Liver (tissue), 9 donors: Measurements from ENCODE around the gene NCOA6. TPM values are rescaled to one million over a fixed set of nuclear protein-coding genes. Genes with fewer than 3 reads are reported as not detected.

Experiments
- DNase-seq: peaks from one replicate; pipeline ENCODE4 v3.0.0-alpha.2; 2017; ENCODE audit warnings: low spot score
- H3K27ac ChIP-seq, 2 donors: one replicate each; pipeline ENCODE4 v1.7.0; 2013; ENCODE audit warnings: inconsistent platforms in 2 of 2, low read length in 2 of 2, control low read depth in 1 of 2, low read depth in 1 of 2, mild to moderate bottlenecking in 1 of 2
- H3K27me3 ChIP-seq, 4 donors: one replicate each; pipeline versions ENCODE4 v1.6.1 to v1.7.0; 2013; ENCODE audit warnings: low read length in 3 of 4, inconsistent platforms in 1 of 4, mild to moderate bottlenecking in 1 of 4, moderate library complexity in 1 of 4; ENCODE audit not compliant: control insufficient read depth in 4 of 4, insufficient read depth in 4 of 4
- H3K36me3 ChIP-seq, 4 donors: one replicate each; pipeline versions ENCODE4 v1.6.1 to v1.7.0; 2013; ENCODE audit warnings: low read length in 3 of 4, mild to moderate bottlenecking in 3 of 4, low read depth in 1 of 4, moderate library complexity in 1 of 4; ENCODE audit not compliant: control insufficient read depth in 4 of 4, insufficient read depth in 3 of 4
- H3K4me1 ChIP-seq, 4 donors: one replicate each; pipeline versions ENCODE4 v1.6.1 to v1.7.0; 2013; ENCODE audit warnings: low read length in 3 of 4, mild to moderate bottlenecking in 3 of 4, moderate library complexity in 1 of 4; ENCODE audit not compliant: control insufficient read depth in 4 of 4, insufficient read depth in 4 of 4
- H3K4me3 ChIP-seq, 3 donors: one replicate each; pipeline versions ENCODE4 v1.6.1 to v1.7.0; 2013; ENCODE audit warnings: low read length in 3 of 3, control low read depth in 1 of 3, low read depth in 1 of 3, mild to moderate bottlenecking in 1 of 3
- H3K9ac ChIP-seq, 2 donors: one replicate each; pipeline ENCODE4 v1.7.0; 2013; ENCODE audit warnings: low read length in 2 of 2, mild to moderate bottlenecking in 2 of 2, moderate library complexity in 2 of 2, control low read depth in 1 of 2, low read depth in 1 of 2
- H3K9me3 ChIP-seq, 4 donors: one replicate each; pipeline versions ENCODE4 v1.6.1 to v1.7.0; 2013; ENCODE audit warnings: low read length in 3 of 4; ENCODE audit not compliant: control insufficient read depth in 4 of 4
- EGR1 ChIP-seq, 2 donors: IDR thresholded peaks; 2 replicates each; pipeline ENCODE4 v1.6.1; 2016 to 2018; ENCODE audit warnings: antibody characterized with exemption in 2 of 2, low read depth in 2 of 2
- FOXA1 ChIP-seq: IDR thresholded peaks from 2 replicates; pipeline ENCODE4 v1.6.1; 2016; ENCODE audit warnings: antibody characterized with exemption
- FOXA2 ChIP-seq: IDR thresholded peaks from 2 replicates; pipeline ENCODE4 v1.6.1; 2016; ENCODE audit warnings: antibody characterized with exemption
- GABPA ChIP-seq, 2 donors: IDR thresholded peaks in 1 of 2; conservative IDR thresholded peaks in 1 of 2; 2 replicates each; pipeline ENCODE4 v1.6.1; 2016; ENCODE audit warnings: antibody characterized with exemption in 2 of 2, mild to moderate bottlenecking in 1 of 2, moderate library complexity in 1 of 2
- HNF4A ChIP-seq, 2 donors: conservative IDR thresholded peaks; 2 replicates each; pipeline ENCODE4 v1.6.1; 2016; ENCODE audit warnings: antibody characterized with exemption in 2 of 2, mild to moderate bottlenecking in 2 of 2
- HNF4G ChIP-seq: IDR thresholded peaks from 2 replicates; pipeline ENCODE4 v1.6.1; 2016; ENCODE audit warnings: antibody characterized with exemption
- NR2F2 ChIP-seq: IDR thresholded peaks from 2 replicates; pipeline ENCODE4 v1.6.1; 2016; ENCODE audit warnings: antibody characterized with exemption
- RAD21 ChIP-seq, 2 donors: IDR thresholded peaks; 2 replicates each; pipeline ENCODE4 v1.6.1; 2016; ENCODE audit warnings: antibody characterized with exemption in 2 of 2, mild to moderate bottlenecking in 2 of 2
- RXRA ChIP-seq, 2 donors: IDR thresholded peaks; 2 replicates each; pipeline ENCODE4 v1.6.1; 2017 to 2018; ENCODE audit warnings: antibody characterized with exemption in 2 of 2, mild to moderate bottlenecking in 1 of 2
- SP1 ChIP-seq: IDR thresholded peaks from 2 replicates; pipeline ENCODE4 v1.6.1; 2018; ENCODE audit warnings: antibody characterized with exemption, mild to moderate bottlenecking
- TAF1 ChIP-seq: conservative IDR thresholded peaks from 2 replicates; pipeline ENCODE4 v1.6.1; 2016; ENCODE audit warnings: antibody characterized with exemption, mild to moderate bottlenecking
- YY1 ChIP-seq: IDR thresholded peaks from 2 replicates; pipeline ENCODE4 v1.6.1; 2016; ENCODE audit warnings: antibody characterized with exemption, mild to moderate bottlenecking
- WGBS: extraction: QIAGEN DNeasy Blood & Tissue Kit; methylation state at CpG from one replicate; pipeline ENCODE4 v1.1.7; 2013; 5-methylcytosine and 5-hydroxymethylcytosine counted together
- polyA plus RNA-seq, 2 donors: library from polyadenylated mRNA; stranded (reverse) in 1 of 2; unstranded in 1 of 2; fragments of 200-250 nt in 1 of 2; fragments of >200 nt in 1 of 2; fragmentation: Nextera tagmentation in 1 of 2; extraction: Ambion mirVana in 1 of 2; gene quantifications; one replicate each; pipeline versions ENCODE4 v1.2.1 to v1.2.3, GENCODE V29; 2013 to 2015
- total RNA-seq, 2 donors: library from RNA; depleted of rRNA; stranded (reverse); fragments of >200 nt; gene quantifications; one replicate each; pipeline ENCODE4 v1.2.3, GENCODE V29; 2014
- TF ChIP-seq, protein P1 (sequence below): fragments of 150-350 bp; IDR thresholded peaks from 2 replicates; pipeline ENCODE4 v1.5.1; 2017; ENCODE audit warnings: improper control_type of control experiment, low read depth, low read length; ENCODE audit not compliant: missing input control
- TF ChIP-seq, protein P2 (sequence below): IDR thresholded peaks from 2 replicates; pipeline ENCODE4 v1.6.1; 2016; ENCODE audit warnings: antibody characterized with exemption
- TF ChIP-seq, protein P3 (sequence below): IDR thresholded peaks from 2 replicates; pipeline ENCODE4 v1.6.1; 2016; ENCODE audit warnings: antibody characterized with exemption, mild to moderate bottlenecking
- TF ChIP-seq, protein P4 (sequence below): IDR thresholded peaks from 2 replicates; pipeline ENCODE4 v1.6.1; 2016; ENCODE audit warnings: antibody characterized with exemption
- TF ChIP-seq, protein P5 (sequence below): IDR thresholded peaks from 2 replicates; pipeline ENCODE4 v1.6.1; 2016; ENCODE audit warnings: antibody characterized with exemption
- donor health status: healthy.
- donor health status: healthy.
- donor health status: healthy.
- donor health status: healthy.
- donor health status: healthy.

Gene NCOA6
- total and polyA plus RNA-seq, 4 donors = 5.4 to 13.1 (median 6.2) TPM

DNA sequence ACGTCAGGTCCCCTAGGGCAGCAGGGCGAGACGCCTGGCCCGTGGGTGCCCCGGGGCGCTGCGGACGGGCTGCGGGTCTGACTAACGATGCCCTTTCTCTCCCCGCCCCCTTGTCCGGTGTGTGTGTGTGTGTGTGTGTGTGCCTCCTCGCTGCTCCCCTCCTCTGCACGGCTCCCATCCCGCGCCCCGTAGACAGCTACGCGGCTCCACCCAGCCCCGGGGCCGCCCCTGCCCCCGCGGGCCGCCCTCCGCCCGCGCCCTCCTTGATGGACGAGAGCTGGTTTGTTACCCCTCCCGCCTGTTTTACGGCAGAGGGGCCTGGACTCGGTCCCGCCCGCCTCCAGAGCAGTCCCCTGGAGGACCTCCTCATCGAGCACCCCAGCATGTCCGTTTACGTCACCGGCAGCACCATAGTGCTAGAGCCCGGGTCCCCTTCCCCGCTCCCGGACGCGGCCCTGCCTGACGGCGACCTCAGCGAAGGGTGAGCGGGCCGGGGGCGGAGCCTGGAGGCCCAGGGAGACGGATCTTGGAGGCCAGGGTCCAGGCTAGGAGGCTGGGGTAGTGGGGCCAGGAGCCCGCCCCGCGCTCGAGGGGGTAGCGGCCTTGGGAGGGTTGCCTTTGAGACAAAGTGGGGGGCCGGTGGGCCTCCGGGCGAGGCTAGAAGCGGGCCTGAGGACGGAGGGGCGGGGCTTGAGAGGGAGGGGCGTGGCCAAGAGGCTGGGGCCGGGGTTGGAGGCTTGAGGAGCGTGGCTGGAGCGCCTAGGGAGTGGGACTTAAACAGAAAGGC lies 116.2 kb downstream of the NCOA6 start:
- H3K27ac ChIP-seq = peak overlapping the region; percentile 87 to 88
- H3K9ac ChIP-seq = peak overlapping the region in 1 of 2 donors; percentile 28
- H3K27me3 ChIP-seq = no peaks in the 10 kb centered on the region
- H3K36me3 ChIP-seq = peaks cover 0 to 9% (median 4%) of the 10 kb centered on the region in 4 donors
- peaks cover 9 to 60% (median 52%) of the 10 kb centered on the region in 4 donors for H3K4me1 ChIP-seq
- WGBS = under 1% methylated on average over 64 of the region's 64 CpGs
- peak overlapping the region; percentile 50 to 74 (median 72) for H3K4me3 ChIP-seq
- H3K9me3 ChIP-seq = no peaks in the 10 kb centered on the region
- peak; percentile 90 for DNase-seq
- TF ChIP-seq HNF4A (conservative IDR thresholded peaks at IDR 0.05) (peak in 1 of 2 donors; percentile 5), SP1 (peak; percentile 31), EGR1 (IDR thresholded peaks at IDR 0.05; ENCODE audit: low read depth in 2 of 2) (no peak), NR2F2 (no peak), HNF4G (no peak)

DNA sequence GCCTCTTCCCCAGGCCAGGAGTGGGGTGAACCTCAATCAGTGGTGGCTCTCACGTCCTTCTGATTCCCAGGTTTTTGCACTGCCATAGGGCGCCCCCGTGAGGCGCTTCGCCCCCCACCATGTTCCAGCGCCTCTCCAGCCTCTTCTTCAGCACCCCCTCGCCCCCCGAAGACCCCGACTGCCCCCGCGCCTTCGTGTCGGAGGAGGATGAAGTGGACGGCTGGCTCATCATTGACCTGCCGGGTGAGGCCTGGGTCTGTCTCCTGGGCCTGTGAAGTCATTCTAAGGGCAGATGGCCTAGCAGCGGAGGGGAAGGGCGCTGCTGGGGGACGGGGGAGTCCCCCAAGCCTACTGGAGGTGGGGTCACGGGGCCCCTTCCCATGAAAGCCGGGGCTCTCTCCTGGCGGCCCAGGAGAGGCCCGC lies 116.8 kb downstream of the NCOA6 start:
- Histone ChIP-seq H3K27ac (peak overlapping the region; percentile 87 to 88), H3K4me3 (peak overlapping the region in 2 of 3 donors; percentile 72 to 74), H3K36me3 (peaks cover 0 to 9% (median 2%) of the 10 kb centered on the region in 4 donors), H3K9ac (no peak overlapping the region), H3K4me1 (peaks cover 9 to 62% (median 52%) of the 10 kb centered on the region in 4 donors), H3K27me3 (no peaks in the 10 kb centered on the region), H3K9me3 (no peaks in the 10 kb centered on the region)
- TF ChIP-seq, protein P1, sequence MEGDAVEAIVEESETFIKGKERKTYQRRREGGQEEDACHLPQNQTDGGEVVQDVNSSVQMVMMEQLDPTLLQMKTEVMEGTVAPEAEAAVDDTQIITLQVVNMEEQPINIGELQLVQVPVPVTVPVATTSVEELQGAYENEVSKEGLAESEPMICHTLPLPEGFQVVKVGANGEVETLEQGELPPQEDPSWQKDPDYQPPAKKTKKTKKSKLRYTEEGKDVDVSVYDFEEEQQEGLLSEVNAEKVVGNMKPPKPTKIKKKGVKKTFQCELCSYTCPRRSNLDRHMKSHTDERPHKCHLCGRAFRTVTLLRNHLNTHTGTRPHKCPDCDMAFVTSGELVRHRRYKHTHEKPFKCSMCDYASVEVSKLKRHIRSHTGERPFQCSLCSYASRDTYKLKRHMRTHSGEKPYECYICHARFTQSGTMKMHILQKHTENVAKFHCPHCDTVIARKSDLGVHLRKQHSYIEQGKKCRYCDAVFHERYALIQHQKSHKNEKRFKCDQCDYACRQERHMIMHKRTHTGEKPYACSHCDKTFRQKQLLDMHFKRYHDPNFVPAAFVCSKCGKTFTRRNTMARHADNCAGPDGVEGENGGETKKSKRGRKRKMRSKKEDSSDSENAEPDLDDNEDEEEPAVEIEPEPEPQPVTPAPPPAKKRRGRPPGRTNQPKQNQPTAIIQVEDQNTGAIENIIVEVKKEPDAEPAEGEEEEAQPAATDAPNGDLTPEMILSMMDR = peak; percentile 24
- TF ChIP-seq HNF4A (conservative IDR thresholded peaks at IDR 0.05) (no peak), RAD21 (IDR thresholded peaks at IDR 0.05) (peak; percentile 62 to 65), EGR1 (IDR thresholded peaks at IDR 0.05; ENCODE audit: low read depth in 2 of 2) (no peak)
- peak; percentile 58 for DNase-seq
- 21% methylated on average over 22 of the region's 22 CpGs for WGBS

DNA sequence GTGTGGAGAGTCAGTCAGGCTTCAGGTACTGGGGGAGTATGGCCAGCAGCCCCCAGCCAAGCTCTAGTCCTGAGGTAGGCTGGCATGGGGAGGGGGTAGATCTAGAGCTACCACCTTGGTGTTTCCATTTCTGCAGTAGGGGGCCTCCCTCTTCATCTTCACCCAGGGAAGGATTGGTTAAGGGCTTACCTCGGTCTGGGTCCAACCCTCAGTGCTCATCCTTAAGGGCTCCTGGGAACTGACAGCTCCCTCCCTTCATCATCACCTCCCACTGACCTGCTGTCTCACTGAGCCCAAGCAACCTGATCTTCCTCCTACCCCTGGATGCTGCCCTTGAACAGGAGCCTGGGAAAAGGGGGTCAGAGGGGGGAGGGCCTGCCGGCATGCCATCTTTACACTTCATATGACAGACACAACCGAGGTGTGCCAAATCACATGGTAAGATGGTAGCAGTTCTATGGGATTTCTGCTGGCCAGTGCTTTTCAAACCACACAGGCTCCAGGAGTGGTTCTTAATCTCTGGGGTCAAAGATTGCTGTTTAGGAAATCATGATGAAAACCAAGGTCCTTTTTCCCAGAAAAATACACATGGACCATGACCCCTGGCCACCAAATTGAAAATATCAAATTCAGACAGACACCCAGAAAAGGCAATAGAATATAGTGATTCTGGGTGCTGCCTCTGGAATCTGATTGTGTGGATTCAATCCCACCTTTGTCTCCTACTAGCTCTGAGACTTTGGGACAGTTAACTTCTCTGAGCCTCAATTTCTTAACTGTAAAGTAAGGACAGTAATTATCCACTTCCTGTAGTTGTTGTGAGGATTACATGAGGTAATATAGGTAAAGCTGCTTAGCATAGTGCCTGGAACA lies 118.3 kb downstream of the NCOA6 start:
- Histone ChIP-seq H3K4me3 (no peak overlapping the region), H3K27me3 (no peaks in the 10 kb centered on the region), H3K36me3 (peaks cover 0 to 2% (median 0%) of the 10 kb centered on the region in 4 donors), H3K9ac (no peak overlapping the region), H3K27ac (peak overlapping the region; percentile 5 to 99), H3K9me3 (no peaks in the 10 kb centered on the region), H3K4me1 (peaks cover 9 to 60% (median 50%) of the 10 kb centered on the region in 4 donors)
- WGBS = 55% methylated on average over 3 of the region's 3 CpGs
- DNase-seq = no peak
- TF ChIP-seq, protein P2, sequence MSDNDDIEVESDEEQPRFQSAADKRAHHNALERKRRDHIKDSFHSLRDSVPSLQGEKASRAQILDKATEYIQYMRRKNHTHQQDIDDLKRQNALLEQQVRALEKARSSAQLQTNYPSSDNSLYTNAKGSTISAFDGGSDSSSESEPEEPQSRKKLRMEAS = peak; percentile 40
- TF ChIP-seq RXRA (IDR thresholded peaks at IDR 0.05) (peak; percentile 69 to 72), GABPA (IDR thresholded peaks at IDR 0.05 in 1 of 2, conservative IDR thresholded peaks at IDR 0.05 in 1 of 2) (no peak), RAD21 (IDR thresholded peaks at IDR 0.05) (peak in 1 of 2 donors; percentile 40), TAF1 (no peak), HNF4G (peak; percentile 70), FOXA2 (peak; percentile 28), EGR1 (IDR thresholded peaks at IDR 0.05; ENCODE audit: low read depth in 2 of 2) (no peak), SP1 (peak; percentile 71), FOXA1 (peak; percentile 17), YY1 (peak; percentile 30)
- TF ChIP-seq, protein P3, sequence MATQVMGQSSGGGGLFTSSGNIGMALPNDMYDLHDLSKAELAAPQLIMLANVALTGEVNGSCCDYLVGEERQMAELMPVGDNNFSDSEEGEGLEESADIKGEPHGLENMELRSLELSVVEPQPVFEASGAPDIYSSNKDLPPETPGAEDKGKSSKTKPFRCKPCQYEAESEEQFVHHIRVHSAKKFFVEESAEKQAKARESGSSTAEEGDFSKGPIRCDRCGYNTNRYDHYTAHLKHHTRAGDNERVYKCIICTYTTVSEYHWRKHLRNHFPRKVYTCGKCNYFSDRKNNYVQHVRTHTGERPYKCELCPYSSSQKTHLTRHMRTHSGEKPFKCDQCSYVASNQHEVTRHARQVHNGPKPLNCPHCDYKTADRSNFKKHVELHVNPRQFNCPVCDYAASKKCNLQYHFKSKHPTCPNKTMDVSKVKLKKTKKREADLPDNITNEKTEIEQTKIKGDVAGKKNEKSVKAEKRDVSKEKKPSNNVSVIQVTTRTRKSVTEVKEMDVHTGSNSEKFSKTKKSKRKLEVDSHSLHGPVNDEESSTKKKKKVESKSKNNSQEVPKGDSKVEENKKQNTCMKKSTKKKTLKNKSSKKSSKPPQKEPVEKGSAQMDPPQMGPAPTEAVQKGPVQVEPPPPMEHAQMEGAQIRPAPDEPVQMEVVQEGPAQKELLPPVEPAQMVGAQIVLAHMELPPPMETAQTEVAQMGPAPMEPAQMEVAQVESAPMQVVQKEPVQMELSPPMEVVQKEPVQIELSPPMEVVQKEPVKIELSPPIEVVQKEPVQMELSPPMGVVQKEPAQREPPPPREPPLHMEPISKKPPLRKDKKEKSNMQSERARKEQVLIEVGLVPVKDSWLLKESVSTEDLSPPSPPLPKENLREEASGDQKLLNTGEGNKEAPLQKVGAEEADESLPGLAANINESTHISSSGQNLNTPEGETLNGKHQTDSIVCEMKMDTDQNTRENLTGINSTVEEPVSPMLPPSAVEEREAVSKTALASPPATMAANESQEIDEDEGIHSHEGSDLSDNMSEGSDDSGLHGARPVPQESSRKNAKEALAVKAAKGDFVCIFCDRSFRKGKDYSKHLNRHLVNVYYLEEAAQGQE = peak; percentile 50
- TF ChIP-seq, protein P4, sequence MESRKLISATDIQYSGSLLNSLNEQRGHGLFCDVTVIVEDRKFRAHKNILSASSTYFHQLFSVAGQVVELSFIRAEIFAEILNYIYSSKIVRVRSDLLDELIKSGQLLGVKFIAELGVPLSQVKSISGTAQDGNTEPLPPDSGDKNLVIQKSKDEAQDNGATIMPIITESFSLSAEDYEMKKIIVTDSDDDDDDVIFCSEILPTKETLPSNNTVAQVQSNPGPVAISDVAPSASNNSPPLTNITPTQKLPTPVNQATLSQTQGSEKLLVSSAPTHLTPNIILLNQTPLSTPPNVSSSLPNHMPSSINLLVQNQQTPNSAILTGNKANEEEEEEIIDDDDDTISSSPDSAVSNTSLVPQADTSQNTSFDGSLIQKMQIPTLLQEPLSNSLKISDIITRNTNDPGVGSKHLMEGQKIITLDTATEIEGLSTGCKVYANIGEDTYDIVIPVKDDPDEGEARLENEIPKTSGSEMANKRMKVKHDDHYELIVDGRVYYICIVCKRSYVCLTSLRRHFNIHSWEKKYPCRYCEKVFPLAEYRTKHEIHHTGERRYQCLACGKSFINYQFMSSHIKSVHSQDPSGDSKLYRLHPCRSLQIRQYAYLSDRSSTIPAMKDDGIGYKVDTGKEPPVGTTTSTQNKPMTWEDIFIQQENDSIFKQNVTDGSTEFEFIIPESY = peak; percentile 24
- TF ChIP-seq, protein P5, sequence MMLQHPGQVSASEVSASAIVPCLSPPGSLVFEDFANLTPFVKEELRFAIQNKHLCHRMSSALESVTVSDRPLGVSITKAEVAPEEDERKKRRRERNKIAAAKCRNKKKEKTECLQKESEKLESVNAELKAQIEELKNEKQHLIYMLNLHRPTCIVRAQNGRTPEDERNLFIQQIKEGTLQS = no peak
